Tibial artery (tissue), 4 donors: ENCODE results near the gene CCSER1.
"Not testable (repeated sequence)": the region's sequence is repeated elsewhere in the genome, so short reads cannot be mapped to it uniquely, and the experiment has no call there.

Experiments
- DNase-seq, 2 donors: peaks; one replicate each; pipeline ENCODE4 v3.0.0-alpha.2; 2019
- H3K27ac ChIP-seq, 2 donors: fragments of 200-600 bp; sonication (generic) in 1 of 2; 1 replicate in 1 of 2; 2 replicates in 1 of 2; pipeline ENCODE4 v1.5.1; 2018 to 2019; ENCODE audit warnings: mild to moderate bottlenecking in 1 of 2
- H3K27me3 ChIP-seq, 2 donors: fragments of 200-600 bp; sonication (generic) in 1 of 2; one replicate each; pipeline versions ENCODE4 v1.5.1 to v1.6.0; 2016 to 2019
- H3K36me3 ChIP-seq, 3 donors: fragments of 200-600 bp; sonication (generic) in 2 of 3; one replicate each; pipeline ENCODE4 v1.5.1; 2016 to 2019; ENCODE audit warnings: mild to moderate bottlenecking in 2 of 3
- H3K4me1 ChIP-seq, 4 donors: fragments of 200-600 bp; sonication (generic) in 2 of 4; 1 replicate in 3 of 4; 2 replicates in 1 of 4; pipeline ENCODE4 v1.5.1; 2016 to 2019
- H3K4me3 ChIP-seq, 2 donors: fragments of 200-600 bp; sonication (generic) in 1 of 2; 1 replicate in 1 of 2; 2 replicates in 1 of 2; pipeline ENCODE4 v1.5.1; 2018 to 2019; ENCODE audit warnings: mild to moderate bottlenecking in 2 of 2
- H3K9me3 ChIP-seq, 3 donors: fragments of 200-600 bp; sonication (generic) in 1 of 3; one replicate each; pipeline ENCODE4 v1.5.1; 2016 to 2019
- CTCF ChIP-seq, 2 experiments: fragments of 200-600 bp in 1 of 2; fragments of 450-650 bp in 1 of 2; IDR thresholded peaks; one replicate each; pipeline ENCODE4 v1.5.1; 2017 to 2019; ENCODE audit warnings: antibody characterized with exemption in 2 of 2, mild to moderate bottlenecking in 1 of 2, moderate library complexity in 1 of 2
- intact Hi-C: fragments of 100-400 bp; cut with DNase I; formaldehyde crosslinking; loops from one replicate; pipeline ENCODE4 v1.15.0; 2023; ENCODE audit warnings: low total_unique reads

The CCSER1 gene

GRCh38 chr4:90824266-90825150, 697.3 kb downstream of the CCSER1 start:
- TF ChIP-seq CTCF (IDR thresholded peaks at IDR 0.05): no peak
- DNase-seq: no peak
- Histone ChIP-seq H3K4me3 (no peak overlapping the region), H3K4me1 (no peaks in the 10 kb centered on the region), H3K27me3 (no peaks in the 10 kb centered on the region), H3K27ac (no peak overlapping the region), H3K36me3 (no peaks in the 10 kb centered on the region), H3K9me3 (no peaks in the 10 kb centered on the region)
- intact Hi-C loops: no loop called here

- Histone ChIP-seq H3K27me3 (no peaks in the 10 kb centered on the region), H3K27ac (no peak overlapping the region), H3K4me1 (no peaks in the 10 kb centered on the region), H3K4me3 (no peak overlapping the region), H3K36me3 (no peaks in the 10 kb centered on the region), H3K9me3 (no peaks in the 10 kb centered on the region)
- TF ChIP-seq CTCF (IDR thresholded peaks at IDR 0.05): no peak
- intact Hi-C loops: no loop called here
- DNase-seq: no peak
Observed at GRCh38 chr4:90825849-90826248, 698.7 kb downstream of the CCSER1 start.

GRCh38 chr4:90833706-90834105, 706.5 kb downstream of the CCSER1 start:
- no peaks in the 10 kb centered on the region for H3K36me3 ChIP-seq
- intact Hi-C loops: no loop called here
- no peak for TF ChIP-seq CTCF (IDR thresholded peaks at IDR 0.05)
- no peaks in the 10 kb centered on the region for H3K9me3 ChIP-seq
- DNase-seq: no peak
- no peaks in the 10 kb centered on the region for H3K27me3 ChIP-seq
- no peak overlapping the region for H3K27ac ChIP-seq
- no peak overlapping the region for H3K4me3 ChIP-seq
- H3K4me1 ChIP-seq: no peaks in the 10 kb centered on the region

GRCh38 chr4:90837241-90837640, 710.0 kb downstream of the CCSER1 start:
- no peak overlapping the region for H3K4me3 ChIP-seq
- H3K9me3 ChIP-seq: no peaks in the 10 kb centered on the region
- intact Hi-C loops: no loop called here
- no peak overlapping the region for H3K27ac ChIP-seq
- H3K27me3 ChIP-seq: no peaks in the 10 kb centered on the region
- H3K36me3 ChIP-seq: no peaks in the 10 kb centered on the region
- DNase-seq: no peak
- no peak for TF ChIP-seq CTCF (IDR thresholded peaks at IDR 0.05)
- no peaks in the 10 kb centered on the region for H3K4me1 ChIP-seq

DNA sequence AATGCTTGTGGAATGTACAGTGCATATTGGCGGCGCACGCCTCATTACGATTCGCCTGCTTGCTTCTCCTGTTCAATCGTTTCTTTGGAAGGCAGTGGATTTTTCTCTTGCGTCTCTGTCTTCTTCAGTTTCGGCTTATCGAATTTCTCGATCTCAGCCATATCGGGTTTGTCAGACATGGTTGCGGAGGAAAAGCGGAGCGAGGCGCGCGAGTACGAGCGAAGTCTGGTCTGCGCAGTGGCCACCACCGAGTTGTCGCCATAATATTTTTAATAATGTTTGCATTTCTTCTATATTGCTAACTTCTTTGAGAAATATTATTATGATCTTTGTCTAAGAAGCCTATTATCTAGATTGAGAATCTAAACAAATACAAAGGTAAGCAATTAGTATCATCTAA, 711.7 kb downstream of the CCSER1 start:
- intact Hi-C loops, H3K9me3 ChIP-seq, H3K36me3 ChIP-seq, H3K4me3 ChIP-seq, H3K27me3 ChIP-seq, H3K4me1 ChIP-seq, DNase-seq, H3K27ac ChIP-seq: not testable (repeated sequence)

DNA sequence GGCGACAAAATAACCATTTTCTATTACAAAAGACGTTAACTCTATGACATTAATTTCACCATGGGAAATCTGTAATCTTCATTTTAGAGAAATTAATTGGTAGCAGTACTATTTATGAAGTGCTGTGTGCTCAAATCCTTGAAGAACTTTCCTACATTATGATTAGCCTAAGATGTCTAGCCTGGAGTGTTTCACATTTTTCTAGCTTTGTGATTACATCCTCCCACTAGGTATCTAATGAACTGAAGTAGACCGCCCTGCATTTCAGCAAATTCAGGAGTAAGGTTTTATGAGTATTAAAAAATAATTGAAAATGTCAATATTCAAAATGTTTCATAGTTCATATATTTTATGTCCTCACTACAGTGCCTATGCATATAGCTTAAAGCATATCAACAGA, 713.1 kb downstream of the CCSER1 start:
- TF ChIP-seq CTCF (IDR thresholded peaks at IDR 0.05): no peak
- Histone ChIP-seq H3K27me3 (no peaks in the 10 kb centered on the region), H3K27ac (no peak overlapping the region), H3K4me1 (no peaks in the 10 kb centered on the region), H3K9me3 (no peaks in the 10 kb centered on the region), H3K36me3 (no peaks in the 10 kb centered on the region), H3K4me3 (no peak overlapping the region)
- intact Hi-C loops: no loop called here
- DNase-seq: no peak
